ENCODE results near the gene ABRACL.

ABRACL gene

DNA sequence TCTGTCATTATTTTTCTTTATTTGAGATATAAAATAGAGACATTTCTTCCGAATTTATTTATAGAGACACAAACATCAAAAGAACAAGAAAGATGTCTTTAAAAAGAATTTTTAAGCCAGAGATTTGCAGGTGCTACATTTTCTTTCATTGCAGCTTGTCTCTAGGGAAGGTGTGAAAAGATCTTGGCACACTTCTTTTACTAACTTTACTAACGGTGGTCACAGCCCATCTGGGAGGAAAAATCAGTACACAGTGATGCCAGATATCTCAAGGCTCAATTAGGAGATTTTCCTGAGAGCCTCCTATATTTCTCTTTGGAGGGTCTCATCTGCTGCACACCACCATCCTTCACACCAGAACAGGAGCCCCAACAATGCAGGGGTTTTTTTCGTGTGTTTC, 29.5 kb downstream of the ABRACL start:
- no peak for DNase-seq

- DNase-seq, result no peak
Observed at GRCh38 chr6:139060332-139060731, 31.8 kb downstream of the ABRACL start.

DNA sequence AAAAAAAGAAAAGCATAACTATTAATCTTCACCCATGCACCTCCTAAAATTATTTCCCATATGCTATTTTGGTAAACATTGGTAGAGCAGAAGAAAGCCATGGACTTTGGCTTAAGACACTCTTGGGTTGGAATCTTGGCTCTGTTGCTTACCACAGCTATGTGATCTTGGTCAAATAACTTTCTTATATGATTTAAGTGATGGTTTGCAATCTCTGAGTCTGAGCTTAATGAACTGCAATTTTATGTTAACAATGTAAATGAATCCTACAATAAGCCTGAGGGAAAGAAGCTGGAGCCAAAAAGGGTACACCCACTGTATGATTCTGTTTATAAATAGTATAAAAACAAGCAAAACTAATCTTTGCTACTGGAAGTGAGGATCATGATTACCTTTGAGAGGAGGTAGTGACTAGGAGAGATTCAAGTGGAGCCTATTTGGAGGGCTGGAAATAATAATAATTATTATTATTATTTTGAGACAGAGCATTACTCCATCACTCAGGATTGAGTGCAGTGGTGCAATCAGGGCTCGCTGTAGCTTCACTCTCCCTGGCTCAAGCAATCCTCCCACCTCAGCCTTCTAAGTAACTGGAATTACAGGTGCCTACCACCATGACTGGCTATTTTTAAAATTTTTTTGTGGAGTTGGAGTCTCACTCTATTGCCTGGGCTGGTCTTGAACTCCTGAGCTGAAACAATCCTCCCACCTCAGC, 34.5 kb downstream of the ABRACL start:
- DNase-seq, result no peak

DNA sequence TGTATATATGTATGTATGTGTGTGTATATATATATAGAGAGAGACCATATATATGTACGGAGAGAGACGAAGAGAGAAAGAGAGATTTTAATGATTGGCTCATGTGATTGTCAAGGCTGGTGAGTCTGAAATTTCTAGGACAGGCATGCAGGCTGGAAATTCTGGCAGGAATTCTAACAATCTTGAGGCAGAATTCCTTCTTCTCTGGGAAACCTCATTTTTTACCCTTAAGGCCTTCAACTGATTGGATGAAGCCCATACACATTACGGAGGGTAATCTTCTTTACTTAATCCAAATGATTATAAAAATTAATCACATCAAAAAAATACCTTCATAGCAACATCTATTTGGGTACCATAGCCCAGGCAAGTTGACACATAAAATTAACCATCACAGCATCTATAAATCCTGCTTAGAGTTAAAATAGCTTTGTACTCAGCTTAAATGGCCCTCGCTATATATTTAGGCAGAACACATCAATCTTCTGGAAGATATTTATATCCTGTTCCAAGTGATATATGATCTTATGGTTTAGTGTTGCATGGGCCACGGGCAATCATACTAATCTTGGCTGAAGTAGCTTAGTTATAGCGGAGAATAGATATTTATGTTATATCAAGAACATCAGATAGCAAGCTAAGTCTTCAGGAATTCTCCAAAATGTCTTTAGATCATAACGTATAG, 36.6 kb downstream of the ABRACL start:
- no peak for DNase-seq

DNA sequence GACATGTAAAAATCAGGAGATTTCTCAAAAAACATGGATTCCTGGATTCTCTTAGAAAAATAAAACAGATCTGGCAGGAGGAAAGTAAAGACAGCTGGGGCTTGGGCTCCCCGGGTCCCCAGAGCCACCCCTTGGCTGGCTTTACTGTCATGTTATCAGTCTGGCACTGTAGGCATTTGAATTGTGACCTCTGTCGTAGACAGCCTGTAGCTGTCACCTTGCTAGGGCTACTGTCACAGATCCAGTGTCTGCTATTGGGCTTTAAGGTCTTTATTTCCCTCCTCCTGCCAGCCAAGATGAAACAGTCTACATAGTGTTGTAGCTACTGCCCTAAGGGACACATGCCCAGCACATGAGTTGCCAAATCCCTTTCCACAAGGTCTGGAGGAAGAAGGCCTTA, 37.5 kb downstream of the ABRACL start:
- DNase-seq, result no peak

DNA sequence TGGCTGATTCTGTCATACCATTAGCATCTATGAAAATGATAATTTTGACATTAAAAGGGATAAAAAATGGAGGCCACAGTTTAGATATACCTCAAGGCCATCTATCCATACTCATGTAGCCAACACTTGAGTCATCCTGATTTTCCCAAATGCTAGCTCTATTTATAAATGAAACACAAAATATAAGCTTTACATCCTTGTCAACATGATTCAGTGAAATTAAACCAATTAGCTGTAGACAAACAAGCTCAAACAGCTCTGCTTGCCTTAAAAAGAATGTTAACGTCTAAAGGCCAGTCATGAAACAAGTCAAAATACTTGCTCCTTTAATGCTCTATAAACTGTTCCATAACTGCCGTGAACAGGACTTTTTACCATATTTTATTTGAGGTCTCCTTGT, 40.3 kb downstream of the ABRACL start:
- no peak for DNase-seq

GRCh38 chr6:139073118-139073517, 44.6 kb downstream of the ABRACL start:
- no peak for DNase-seq

DNA sequence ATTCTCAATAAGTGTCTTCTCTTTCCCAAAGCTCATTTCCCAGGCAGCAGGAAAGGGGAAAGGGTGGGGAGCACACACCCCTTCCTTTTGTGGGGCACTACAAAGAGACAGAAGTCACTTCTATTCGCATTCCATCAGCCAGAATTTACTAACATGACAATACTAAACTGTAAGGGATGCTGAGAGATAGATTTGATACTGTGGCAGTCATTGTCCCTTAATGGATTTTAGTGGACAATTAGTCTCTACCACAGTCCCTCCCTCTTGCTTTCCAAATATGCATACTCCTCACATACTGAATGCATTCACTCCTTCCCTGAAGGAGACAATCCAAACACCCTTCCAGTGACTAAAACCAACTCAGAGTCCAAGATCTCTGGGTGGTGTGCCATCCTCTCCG, 50.5 kb downstream of the ABRACL start:
- no peak for DNase-seq

GRCh38 chr6:139080255-139080920, 51.8 kb downstream of the ABRACL start:
- no peak for DNase-seq

DNA sequence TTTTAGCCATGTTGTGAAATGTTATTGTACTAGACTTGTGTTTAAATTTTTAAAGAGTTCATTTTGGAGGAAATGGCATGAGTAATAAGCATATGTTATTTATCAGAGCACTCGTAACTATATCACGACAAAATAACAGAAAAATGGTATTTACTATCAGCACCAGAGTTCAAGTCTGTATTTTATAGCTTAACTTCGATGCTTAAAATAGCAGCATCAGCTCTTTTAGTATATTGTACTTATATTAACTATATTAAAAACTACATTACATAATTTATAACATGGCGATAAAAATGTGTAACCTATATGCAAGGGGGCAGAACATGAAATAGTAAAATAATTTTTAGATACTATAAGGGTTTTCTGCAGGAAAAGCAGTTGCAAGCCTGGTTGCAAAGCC, 52.9 kb downstream of the ABRACL start:
- no peak for DNase-seq

DNA sequence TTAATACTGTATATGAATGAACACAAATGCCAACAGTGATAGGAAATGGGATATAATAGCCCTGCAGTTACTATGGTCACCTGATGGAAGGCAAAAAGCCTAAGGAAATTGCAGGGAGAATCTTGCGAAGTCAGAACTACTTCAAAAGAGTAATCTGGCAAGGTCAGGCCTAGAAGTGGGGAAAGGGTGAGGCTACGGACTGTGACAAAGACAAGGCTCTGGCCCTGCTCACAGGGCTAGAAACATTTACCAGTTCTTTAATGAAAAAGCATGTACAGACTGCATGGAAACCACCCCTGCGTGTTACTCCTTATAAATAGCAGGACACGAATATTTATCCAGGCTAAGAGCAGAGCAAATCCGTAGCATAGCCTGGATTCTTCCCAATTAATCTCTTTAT, 53.8 kb downstream of the ABRACL start:
- no peak for DNase-seq

DNA sequence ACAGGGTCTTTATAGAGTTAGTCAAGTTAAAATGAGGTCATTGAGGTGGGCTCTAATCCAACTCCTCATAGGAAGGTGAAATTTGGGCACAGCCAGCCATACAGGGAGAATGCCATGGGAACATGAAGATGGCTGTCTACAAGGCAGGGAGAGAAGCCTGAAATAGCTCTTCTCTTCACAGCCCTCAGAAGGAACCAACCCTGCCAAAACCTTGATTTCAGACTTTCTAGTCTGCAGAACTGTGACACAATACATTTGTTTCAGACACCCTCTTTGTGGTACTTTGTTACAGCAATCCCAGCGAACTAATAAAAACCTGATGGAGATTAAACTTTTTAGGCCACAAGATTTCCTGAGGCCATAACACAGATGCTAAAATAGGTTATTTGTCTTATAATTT, 63.3 kb downstream of the ABRACL start:
- DNase-seq, result no peak
